DND-41 (cell line): ENCODE data around the gene IL1RAP.

Source experiments
- CTCF ChIP-seq: IDR thresholded peaks from 2 replicates; pipeline ENCODE4 v1.5.1; 2012; ENCODE audit warnings: borderline replicate concordance, low read length, moderate library complexity, mild to moderate bottlenecking; ENCODE audit not compliant: poor library complexity, severe bottlenecking; ENCODE audit errors: extremely low read depth
- EZH2 ChIP-seq: IDR thresholded peaks from 3 replicates; pipeline ENCODE4 v1.6.1; 2012; ENCODE audit warnings: borderline replicate concordance, low read depth, mild to moderate bottlenecking, moderate library complexity, low read length, inconsistent platforms; ENCODE audit not compliant: severe bottlenecking

GRCh38 chr3:190671658-190672057 is 157.8 kb downstream of the IL1RAP start:
- TF ChIP-seq EZH2, result no peak
- no peak for TF ChIP-seq CTCF
